DMS114 treated with DMSO at 0.1 percent for 48 hours (cell line): ENCODE data around the gene FOXO1.

Experiments used
- DNase-seq: peaks from one replicate; lab custom pipeline; 2025; ENCODE audit not compliant: unreplicated experiment; lab: John Stamatoyannopoulos, UW

Gene FOXO1

DNA sequence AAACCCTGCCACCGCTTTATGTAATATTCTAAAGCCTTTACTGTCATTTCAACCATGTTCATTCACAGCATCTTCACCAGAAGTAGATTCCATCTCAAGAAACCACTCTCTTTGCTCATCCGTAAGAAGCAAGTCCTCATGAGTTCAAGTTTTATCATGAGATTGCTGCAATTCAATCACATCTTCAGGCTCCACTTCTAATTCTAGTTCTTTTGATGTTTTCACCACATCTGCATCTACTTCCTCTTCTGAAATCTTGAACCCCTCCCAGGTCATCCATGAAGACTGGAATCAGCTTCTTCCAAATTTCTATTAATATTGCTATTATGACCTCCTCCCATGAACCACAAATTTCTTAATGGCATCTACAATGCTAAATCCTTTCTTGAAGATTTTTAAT is 83.9 kb downstream of the FOXO1 start:
- no peak for DNase-seq

GRCh38 chr13:40581277-40581579 is 85.2 kb downstream of the FOXO1 start:
- DNase-seq = no peak

GRCh38 chr13:40580566-40581276 is 85.7 kb downstream of the FOXO1 start:
- no peak for DNase-seq

DNA sequence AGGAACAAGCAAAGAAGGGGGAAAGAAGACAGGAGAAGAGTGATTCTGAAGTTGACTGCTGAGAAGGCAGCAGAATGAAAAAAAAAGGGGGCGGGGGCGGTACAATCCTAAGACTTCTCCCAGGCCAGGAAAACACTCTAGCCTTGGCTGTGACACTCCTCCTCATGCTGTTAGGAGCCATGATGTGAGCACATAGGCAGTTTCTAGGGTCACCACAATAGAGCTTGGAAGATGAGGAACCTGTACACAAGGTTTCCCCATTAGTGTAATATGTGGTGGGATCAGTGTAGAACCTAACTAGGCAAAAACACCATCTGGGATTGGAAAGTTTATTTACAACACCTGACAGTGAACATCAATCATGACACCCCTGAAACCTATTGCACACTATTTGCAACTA is 86.9 kb downstream of the FOXO1 start:
- no peak for DNase-seq

GRCh38 chr13:40578055-40578454 is 88.4 kb downstream of the FOXO1 start:
- no peak for DNase-seq

GRCh38 chr13:40576369-40576768 is 90.1 kb downstream of the FOXO1 start:
- DNase-seq = no peak

DNA sequence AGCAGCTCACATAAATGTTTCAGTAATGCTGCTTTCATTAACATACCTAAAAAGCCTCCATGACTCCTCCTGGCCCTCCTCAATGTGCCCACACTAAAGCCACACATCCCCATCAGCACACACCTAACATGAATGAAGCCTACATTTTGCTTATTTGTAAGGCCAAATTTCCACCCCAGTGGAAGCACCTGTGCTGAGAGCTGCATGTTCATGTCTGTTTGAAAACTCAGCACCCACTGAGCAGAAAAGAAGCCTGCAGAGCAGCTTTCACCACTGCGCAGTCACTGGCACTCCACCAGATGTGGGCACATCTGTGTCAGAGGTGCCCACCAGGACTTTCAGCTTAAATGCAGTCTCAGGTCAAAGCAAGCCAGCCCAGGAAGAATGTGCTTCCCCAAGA is 93.5 kb downstream of the FOXO1 start:
- no peak for DNase-seq

- DNase-seq = no peak
Measured at GRCh38 chr13:40571338-40571963, 95.0 kb downstream of the FOXO1 start.

GRCh38 chr13:40570930-40571329 is 95.5 kb downstream of the FOXO1 start:
- no peak for DNase-seq

DNA sequence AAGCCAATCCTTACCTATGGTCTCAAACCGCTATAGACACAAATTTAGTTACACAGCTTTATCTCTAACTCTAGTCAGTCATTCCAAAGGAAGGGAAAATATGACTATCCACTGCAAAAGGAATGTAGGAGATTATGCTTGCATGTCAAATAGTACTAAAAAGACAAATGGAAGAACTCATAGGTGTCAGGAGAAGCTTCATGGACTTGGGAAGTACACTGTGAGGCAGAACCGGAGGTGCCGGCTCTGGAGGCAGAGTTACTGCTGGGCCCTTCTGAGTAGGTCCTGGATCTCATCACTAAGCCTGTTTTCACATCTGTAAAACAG is 97.5 kb downstream of the FOXO1 start:
- no peak for DNase-seq

GRCh38 chr13:40568246-40569023 is 98.0 kb downstream of the FOXO1 start:
- no peak for DNase-seq

- no peak for DNase-seq
Measured at GRCh38 chr13:40566811-40567210, 99.6 kb downstream of the FOXO1 start.

- DNase-seq = no peak
Measured at GRCh38 chr13:40565282-40566148, 100.9 kb downstream of the FOXO1 start.

- no peak for DNase-seq
Measured at GRCh38 chr13:40564342-40565001, 102.0 kb downstream of the FOXO1 start.

DNA sequence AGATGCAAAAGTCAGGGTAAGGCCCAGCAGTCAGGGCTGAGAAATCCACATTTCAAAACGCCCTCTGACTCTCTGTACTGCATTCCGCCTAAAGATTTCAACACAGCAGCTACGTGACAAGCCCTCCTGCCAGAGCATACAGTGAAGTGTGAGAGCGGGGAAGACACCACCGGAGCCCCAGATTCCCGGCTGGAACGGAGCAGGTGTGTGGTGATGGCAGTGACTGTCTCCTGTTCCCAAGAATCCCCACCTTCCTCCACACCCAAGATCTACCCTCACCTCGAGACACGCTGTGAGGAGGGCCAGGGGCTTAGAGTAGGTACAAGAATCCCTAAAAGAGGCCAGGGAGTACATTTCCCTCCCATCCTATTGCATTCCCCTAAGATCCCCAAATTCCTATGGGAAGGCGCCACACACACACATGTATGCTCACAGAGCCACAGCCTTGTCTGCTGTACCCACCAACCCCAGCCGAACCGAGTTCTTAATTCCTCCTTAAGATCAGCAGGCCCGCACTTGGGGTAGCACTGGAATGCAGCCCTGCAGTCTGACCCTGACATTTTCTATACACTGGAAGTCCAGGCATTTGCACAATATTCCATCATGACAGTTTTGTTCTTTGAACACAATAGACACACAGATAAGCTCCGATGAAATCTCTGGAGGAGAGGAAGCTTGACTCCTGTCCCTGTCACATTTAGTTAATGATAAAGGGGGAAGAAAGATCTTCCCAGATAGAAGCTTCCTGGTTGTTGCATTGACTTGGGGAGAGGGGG is 102.9 kb downstream of the FOXO1 start:
- DNase-seq = no peak

DNA sequence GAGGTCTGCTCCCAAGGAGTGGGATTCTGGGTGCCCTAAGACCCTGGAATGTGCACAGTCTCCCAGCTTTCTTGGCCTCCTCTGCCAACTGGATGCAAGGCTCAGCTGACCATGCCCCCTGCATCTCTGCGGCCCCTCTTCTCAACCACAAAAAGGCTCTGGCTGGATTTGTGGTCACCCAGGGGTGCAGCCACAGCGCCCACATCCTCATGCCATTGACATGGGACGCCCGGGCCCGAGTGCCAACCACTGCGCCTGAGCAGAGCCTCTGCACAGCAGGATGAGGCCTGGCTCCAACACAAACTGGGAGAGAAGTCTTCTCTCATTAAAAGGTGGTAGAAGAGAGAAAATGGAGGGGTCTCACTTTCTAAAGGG is 103.5 kb downstream of the FOXO1 start:
- DNase-seq = no peak

- no peak for DNase-seq
Measured at GRCh38 chr13:40559915-40560314, 106.5 kb downstream of the FOXO1 start.

- no peak for DNase-seq
Measured at GRCh38 chr13:40558656-40559055, 107.8 kb downstream of the FOXO1 start.

DNA sequence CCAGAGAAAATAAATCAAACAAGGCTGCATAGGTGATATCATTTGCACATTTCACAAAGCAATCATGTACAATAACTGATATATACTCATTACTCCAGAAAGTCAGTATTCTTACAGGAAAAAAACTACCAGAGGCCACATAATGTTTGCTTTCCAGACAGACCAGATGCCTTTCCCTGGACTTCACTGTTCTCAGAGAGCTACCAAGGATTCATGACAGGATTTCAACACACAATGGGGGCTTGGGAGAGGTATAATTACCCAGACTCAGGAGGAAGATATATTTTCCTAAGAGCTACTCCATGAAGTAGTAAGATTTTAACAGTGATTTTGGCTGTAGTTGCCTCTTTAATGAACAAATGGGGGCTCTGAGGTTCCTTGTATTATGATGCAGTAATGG is 110.0 kb downstream of the FOXO1 start:
- no peak for DNase-seq

- DNase-seq = no peak
Measured at GRCh38 chr13:40553356-40553755, 113.1 kb downstream of the FOXO1 start.
